HG03280 (cell line): ENCODE results near the gene ATL3.
"Not testable (repeated sequence)": the region's sequence is repeated elsewhere in the genome, so short reads cannot be mapped to it uniquely, and the experiment has no call there.

Source experiments
- ATAC-seq: cut with Tn5 transposase; IDR thresholded peaks from one replicate; pipeline ENCODE4 v1.9.1; 2021; ENCODE audit warnings: mild to moderate bottlenecking, moderate library complexity; ENCODE audit not compliant: unreplicated experiment

The ATL3 gene

GRCh38 chr11:63671322-63672155, at the start of gene ATL3:
Gene ATL3 (minus strand): TSS chr11:63671376. CDS start chr11:63671335, 41 bp downstream.
- peak; percentile 94 for ATAC-seq

- no peak for ATAC-seq
Observed at GRCh38 chr11:63720611-63721010, 49.4 kb upstream of the ATL3 start.

GRCh38 chr11:63719987-63720386, 48.8 kb upstream of the ATL3 start:
- ATAC-seq: no peak

DNA sequence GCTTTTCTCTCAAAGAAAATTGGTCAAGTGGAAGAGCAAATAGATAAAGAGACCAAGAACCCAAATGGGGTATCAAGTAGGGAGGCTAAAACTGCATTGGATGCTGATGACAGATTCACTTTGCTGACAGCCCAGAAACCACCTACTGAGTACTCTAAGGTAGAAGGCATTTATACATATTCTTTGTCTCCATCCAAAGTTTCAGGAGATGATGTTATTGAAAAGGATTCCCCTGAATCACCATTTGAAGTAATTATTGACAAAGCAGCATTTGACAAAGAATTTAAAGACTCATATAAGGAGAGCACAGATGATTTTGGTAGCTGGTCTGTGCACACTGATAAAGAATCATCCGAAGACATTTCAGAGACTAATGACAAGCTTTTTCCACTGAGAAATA, 47.8 kb upstream of the ATL3 start:
- ATAC-seq: no peak

DNA sequence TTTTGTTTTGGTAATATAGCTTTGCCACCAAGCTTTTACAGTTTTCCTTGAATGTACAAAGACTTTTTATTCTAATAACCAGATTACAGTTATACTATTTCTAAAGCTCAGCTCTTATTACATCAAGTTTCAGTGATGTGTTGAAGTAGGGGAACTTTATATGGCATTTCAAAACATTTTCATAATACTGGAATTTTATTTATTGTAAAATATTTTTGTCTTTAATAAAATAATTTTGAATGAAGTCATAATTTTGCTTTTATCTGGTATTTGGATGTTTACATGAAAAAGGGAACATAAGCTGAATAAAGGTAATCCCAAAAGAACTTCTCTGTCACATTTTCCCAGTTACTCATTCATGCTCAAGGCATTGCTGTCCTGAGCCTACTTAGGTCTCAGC, 44.9 kb upstream of the ATL3 start:
- ATAC-seq: no peak

GRCh38 chr11:63713766-63714165, 42.6 kb upstream of the ATL3 start:
- ATAC-seq: no peak

GRCh38 chr11:63711838-63712237, 40.7 kb upstream of the ATL3 start:
- no peak for ATAC-seq

DNA sequence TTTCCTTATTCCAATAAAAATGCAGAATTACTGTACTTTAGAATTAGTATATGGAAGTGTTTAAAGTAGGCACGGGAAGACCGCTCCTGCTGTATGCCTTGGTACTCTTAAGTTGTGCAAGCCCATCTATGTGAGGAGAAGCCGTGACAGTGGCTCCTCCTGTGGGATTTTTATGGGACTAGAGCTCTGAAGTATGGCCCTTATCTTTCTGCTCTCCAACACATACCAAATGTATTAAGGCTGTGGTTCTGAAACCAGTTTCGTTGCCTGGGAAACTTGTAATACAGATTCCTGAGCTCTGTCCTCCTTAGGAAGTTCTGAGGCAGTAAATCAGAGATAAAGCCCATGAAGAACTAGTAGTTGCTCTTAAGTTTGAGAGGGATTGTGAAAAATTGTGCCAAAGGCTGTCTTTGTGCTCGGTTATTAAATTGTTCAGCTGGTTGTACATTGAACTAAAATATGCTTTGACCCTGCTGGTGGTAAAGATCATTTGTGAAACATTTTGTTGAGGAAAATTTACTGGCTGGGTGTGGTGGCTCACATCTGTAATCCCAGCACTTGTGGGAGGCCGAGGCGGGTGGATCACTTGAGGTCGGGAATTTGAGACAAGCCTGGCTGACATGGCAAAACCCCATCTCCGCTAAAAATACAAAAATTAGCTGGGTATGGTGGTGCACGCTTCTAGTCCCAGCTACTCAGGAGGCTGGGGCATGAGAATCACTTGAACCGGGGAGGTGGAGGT, 39.5 kb upstream of the ATL3 start:
- ATAC-seq: no peak

DNA sequence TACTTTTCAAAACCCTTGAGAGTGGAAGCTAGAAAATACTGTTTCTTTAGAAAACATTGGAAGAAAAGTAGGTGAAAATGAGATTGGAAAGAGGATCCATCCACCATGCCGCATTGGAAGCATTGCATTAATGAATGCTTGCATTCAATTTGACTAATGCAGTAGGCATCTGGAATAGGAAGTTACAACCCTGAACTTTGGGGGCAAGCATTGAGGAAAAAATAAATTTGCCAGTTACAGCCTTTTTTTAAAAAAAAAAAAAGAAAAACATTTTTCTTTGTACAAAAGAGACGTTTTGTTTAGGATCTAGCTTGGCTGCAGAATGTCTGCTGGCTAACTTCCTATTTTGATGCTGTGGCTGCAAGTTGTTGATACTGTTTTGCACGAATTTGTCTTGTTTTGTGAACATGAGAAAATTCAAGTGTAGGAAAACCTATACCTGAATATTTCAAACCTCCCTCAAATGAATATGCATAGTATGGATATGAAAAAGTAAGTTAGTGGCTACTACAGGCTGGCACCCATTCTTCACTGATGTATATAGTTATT, 38.2 kb upstream of the ATL3 start:
- no peak for ATAC-seq

GRCh38 chr11:63708764-63709163, 37.6 kb upstream of the ATL3 start:
- ATAC-seq: no peak

DNA sequence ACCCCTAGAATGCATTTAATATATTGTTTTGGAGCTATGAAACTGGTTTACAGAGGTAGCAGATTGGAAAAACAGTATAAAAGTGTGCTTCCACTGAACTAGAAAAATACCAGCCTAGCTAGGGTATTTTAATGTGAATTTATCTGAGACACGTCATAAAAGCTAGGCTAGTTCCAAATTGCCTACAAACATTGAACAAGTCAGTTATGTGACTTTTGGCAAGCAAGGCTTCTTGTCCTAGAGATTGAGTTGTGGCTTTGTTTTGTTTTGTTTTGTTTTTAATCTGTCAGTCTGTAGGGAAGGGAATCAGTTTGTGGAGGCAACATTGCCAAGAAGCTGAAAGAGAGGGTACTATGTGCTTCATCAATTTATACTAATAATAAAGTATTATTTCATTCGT, 34.4 kb upstream of the ATL3 start:
- ATAC-seq: no peak

DNA sequence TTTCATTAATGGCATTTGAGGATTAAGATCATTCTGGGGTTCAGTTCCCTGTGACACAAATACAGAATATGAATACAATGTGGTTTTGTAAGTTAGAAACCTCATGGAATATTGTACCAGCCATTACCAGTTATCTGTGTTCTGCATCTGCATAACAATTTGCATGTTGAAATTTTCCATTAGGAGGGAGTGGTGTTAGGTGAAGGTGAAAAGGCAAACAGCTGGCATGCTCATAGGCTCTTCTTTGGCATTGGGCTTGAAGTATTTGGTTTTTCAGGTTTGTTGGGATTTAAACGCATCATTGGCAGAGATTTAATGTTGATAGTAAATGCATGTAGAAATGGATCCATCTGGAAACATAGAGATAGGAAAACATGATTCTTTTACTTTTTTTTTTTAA, 28.7 kb upstream of the ATL3 start:
- ATAC-seq: no peak

DNA sequence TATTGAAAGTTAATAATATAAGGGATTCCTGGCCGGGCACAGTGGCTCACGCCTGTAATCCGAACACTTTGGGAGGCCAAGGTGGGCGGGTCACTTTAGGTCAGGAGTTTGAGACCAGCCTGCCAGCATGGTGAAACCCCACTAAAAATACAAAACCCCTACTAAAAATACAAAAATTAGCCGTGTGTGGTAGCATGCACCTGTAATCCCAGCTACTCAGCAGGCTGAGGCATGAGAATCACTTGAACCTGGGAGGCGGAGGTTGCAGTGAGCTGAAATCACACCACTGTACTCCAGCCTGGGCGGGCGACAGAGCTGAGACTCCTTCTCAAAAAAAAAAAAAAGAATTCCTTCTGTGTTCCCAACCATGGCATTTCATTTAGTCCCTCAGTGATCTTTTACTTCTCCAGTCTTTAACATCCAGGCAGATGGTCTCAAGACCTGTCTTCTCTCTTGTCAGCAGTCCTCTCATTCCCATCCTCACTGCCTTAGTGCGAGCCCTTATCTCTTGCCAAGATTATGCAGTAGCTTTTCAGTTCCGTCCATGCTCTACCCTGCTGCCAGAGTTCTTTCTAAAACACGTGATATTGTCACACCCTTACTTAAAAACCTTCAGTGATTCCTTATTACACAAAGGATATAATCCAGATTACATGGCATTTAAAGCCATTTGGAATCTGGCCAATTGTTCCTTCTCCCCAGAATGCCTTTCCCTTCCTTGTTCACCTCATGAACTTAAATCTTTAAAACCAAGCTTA, 28.0 kb upstream of the ATL3 start:
- no peak for ATAC-seq

DNA sequence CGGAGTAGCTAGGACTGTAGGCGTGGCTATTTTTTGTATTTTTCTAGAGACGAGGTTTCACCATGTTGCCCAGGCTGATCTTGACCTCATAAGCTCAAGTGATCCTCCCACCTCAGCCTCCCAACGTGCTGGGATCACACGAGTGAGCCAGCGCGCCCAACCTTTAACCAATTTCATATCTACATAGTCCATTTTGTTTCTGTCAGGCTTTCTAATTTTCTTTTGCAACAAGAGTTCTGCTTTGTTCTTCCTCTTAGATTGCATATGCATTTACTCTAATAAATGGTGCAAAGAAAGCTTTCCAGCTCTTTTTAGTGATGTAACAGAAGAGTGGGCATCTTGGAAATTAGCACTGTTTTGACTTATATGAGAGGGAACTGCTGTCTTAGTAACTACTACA, 23.4 kb upstream of the ATL3 start:
- no peak for ATAC-seq

GRCh38 chr11:63687845-63688244, 16.7 kb upstream of the ATL3 start:
- ATAC-seq: no peak

DNA sequence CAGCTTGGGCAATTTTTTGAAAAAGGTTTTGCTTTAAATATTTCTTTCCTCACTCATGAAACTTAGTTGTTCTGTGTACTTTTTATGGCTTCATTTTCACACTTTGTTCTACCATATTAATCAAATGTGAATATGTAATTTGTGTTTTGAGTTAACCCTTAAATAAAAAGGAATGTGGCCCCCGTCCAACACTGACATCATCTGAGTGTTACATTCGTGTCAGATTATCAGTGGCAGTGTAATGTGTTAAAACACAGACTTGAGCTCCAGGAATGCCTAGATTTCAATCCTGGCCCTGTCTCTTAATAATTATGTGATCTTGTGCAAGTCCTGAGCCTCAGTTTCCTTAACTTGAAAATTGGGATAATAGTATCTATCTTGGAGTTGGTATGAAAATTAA, 15.8 kb upstream of the ATL3 start:
- no peak for ATAC-seq

- not testable (repeated sequence) for ATAC-seq
Observed at GRCh38 chr11:63685158-63685721, 14.1 kb upstream of the ATL3 start.

DNA sequence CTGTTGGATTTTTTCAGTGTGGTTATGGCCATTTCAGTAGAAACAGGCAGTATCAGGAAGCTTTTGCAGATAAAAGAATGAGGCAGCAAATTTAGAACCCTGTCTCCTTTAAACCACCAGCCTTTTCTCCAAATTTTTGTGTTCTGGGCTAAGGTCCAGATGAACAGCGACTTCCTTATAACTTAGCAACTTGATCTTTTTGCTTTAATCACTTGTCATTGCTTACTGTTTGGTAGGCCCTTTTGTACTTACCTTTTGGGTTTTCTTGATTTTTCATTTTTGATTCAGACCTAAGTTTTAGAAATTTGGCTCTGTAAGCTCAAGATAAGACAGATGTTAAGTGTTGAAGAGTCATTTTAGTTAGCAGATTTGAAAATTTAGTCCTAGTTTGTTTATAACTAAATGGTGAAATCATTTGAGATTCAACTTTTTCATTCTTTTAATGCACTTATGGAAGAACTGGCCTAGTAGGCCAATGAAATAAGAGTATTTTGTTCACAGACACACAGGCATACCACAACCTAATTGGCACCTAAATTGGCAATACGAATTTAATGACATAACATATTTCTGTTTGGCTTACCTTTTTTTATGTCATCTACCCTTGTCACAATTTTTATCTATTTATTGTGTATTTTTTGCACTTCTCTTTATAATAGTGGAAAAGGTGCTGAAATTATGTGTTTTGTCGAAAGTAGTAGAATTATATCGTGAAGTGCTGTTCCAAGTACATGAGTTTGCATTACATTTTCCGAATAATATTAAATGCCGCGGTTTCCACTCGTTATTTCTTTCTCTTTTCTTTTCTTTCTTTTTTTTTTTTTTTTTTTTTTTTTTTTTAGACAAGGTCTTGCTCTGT, 12.2 kb upstream of the ATL3 start:
- ATAC-seq: no peak

DNA sequence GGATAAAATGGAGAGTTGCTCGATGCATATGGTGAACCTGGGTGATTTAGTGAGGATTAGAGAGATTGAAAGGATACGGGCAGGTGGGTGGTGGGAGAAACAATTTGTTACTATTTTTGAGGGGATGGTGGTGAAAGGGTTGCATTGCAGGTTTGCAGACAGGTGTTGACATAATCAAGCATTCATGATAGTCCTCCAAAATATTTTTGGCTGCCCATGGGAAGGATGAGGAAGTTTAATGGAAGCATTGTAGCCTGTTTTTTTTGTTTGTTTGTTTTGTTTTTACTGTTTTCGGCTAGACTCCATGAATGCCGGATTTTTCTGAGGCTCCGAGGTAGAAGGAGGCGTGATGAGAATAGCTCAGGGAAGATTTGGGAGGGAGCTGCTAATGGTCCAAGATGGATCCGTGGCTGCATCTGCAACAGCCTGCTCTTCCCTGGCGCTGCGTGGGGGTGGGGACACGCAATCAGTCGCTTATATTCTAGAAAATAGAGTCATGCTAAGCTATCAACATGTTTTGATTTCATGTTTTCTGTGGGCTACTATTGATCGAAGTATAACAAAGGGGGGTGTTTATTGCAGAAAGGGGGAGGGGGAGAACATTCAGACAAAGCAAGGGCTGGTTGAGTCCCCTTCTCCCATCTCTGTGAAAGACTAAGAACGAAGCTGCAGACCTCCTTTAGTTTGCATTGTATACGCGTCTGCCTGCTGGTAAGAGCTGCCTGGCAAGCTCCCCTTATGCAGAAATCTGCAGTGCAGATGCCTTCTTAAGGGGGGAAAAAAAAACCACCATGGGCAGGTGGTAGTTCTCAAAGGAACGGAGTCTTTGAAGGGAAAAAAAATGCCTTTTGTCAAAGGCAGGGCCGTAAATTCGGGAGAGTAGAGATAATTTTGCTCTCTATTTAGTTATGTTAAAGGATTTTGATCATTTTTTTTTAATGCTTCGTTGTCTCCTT, 11.2 kb upstream of the ATL3 start:
- ATAC-seq: no peak
